GM21825 (cell line): ENCODE results near the gene KCTD10.
"Not testable (repeated sequence)": the region's sequence is repeated elsewhere in the genome, so short reads cannot be mapped to it uniquely, and the experiment has no call there.

Experiments
- ATAC-seq: cut with Tn5 transposase; IDR thresholded peaks from one replicate; pipeline ENCODE4 v1.9.1; 2021; ENCODE audit warnings: mild to moderate bottlenecking, moderate library complexity; ENCODE audit not compliant: unreplicated experiment

KCTD10 gene

GRCh38 chr12:109475121-109475520 lies 2.0 kb downstream of the KCTD10 start:
- no peak for ATAC-seq

DNA sequence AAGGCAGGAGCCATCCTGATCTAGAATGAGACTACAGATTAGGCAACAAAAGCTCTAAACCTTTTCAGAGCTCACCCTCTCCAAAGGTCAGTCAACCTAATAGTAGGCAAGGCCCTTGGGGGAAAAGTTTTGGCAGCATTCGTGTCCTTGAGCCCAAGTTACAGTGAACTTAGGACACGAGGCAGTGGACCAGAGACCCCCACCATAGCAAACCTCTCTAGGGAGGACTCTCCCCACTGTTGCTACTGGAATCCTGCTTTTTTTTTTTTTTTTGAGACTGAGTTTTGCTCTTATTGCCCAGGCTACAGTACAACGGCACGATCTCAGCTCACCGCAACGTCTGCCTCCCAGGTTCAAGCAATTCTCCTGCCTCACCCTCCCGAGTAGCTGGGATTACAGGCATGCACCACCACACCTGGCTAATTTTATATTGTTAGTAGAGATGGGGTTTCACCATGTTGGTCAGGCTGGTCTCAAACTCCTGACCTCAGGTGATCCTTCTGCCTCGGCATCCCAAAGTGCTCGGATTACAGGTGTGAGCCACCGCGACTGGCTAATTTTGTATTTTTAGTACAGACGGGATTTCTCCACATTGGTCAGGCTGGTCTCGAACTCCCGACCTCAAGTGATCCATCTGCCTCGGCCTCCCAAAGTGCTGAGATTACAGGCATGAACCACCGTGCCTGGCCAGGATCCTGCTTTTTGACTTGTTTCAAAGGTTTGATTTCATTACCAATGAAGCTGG lies 3.4 kb downstream of the KCTD10 start:
- not testable (repeated sequence) for ATAC-seq

DNA sequence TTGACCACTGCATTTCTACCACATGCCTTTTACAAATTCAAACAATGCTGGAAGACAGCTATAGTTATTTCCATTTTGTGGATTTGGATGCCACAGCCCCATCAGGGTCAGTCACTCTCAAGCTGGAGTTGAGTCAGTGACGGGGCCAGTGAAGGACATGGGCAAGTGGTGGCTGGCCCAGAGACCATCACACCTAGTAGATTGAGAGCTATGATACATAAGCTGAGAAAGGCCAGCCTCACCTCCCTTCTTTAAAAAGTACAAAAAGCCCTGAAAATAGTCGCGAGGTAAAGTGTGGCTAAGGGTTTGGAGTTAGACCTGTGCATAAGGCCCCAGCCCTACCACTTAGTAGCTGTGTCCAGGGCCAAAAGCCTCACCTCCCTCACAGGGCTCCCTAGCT lies 4.1 kb downstream of the KCTD10 start:
- ATAC-seq, result no peak

DNA sequence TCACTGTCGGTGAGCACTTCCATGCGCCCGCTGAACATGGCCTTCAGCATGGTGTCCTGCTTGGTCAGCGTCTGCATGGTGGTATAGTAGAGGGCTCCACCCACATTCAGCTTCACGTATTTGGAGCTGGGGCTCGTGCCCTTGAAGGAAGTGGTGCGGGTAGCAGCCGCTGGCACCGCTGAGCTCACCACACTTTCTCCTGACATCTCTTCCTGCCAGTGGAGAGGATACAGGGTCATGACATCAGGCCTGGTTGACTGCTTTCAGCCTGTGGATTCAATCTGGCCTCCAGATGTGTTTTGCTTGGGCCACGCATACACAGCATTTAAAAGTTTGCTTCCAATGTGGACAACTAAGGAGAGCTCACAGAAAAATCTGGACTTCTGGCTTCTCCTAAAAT lies 7.6 kb downstream of the KCTD10 start:
- no peak for ATAC-seq

GRCh38 chr12:109467978-109468676 lies 9.0 kb downstream of the KCTD10 start:
- no peak for ATAC-seq

DNA sequence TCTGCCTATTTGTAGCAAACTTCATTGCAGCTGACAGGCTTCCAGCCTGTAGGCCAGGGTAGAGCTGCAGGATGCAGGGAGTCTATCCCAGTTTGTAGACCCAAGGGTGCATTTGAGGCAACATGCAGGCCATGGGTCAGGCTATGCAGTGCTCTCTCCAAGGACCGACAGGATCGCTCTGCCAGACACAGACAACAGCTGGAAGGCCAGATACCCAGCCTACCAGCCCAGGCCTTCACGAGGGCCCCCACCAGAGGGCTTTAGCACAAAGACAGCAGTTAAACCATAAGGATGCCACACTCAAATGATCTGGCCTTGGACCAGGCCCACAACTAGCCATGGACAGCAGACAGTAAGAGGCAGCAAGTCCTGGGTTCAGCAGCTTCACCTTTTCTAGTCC lies 10.3 kb downstream of the KCTD10 start:
- no peak for ATAC-seq

GRCh38 chr12:109466305-109466704 lies 10.8 kb downstream of the KCTD10 start:
- no peak for ATAC-seq

- no peak for ATAC-seq
Observed at GRCh38 chr12:109464642-109465351, 12.3 kb downstream of the KCTD10 start.

GRCh38 chr12:109463756-109464155 lies 13.3 kb downstream of the KCTD10 start:
- ATAC-seq, result no peak

- ATAC-seq, result no peak
Observed at GRCh38 chr12:109462868-109463692, 14.0 kb downstream of the KCTD10 start.

- no peak for ATAC-seq
Observed at GRCh38 chr12:109461846-109462756, 15.0 kb downstream of the KCTD10 start.

- no peak for ATAC-seq
Observed at GRCh38 chr12:109461049-109461845, 15.9 kb downstream of the KCTD10 start.

GRCh38 chr12:109460538-109460937 lies 16.6 kb downstream of the KCTD10 start:
- ATAC-seq, result no peak

DNA sequence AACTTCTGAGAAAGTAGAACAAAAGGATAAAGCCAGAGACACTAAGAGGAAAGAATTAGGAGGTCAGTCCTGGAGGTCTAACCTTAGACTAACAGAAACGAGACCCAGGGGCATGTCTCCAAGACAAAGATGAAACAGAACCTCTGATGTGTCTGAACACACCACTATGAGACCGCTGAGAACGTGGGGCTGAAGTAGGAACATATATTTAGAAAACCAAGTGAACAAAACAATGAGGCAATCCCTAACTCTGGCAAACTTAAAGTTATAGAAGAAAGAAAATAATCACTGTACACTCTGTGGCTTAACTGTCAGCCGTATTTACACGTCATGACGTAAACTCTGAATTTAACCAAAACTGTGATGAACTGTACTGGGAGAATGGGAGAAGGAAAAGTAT lies 17.9 kb downstream of the KCTD10 start:
- no peak for ATAC-seq

DNA sequence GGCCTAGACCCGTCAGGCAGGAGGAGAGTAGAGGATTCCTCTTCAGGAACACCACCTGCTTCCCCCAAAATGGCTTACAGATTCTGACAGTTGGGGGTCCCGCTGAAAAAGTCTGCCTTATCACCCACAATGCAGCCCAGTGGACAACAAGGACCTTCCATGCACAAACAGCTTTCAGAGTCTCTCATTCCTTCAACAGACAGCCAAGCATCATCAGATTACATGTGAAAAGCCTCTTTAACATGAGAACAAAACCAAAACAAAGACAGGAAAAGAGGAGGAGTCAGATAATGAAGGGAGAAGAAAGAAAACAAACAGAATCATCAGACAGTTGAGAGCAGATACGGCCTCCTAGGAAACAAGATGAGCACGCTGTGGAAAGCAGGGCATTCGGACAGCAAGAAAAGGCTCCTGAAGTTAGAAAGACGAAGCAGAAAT lies 18.3 kb downstream of the KCTD10 start:
- ATAC-seq, result no peak

DNA sequence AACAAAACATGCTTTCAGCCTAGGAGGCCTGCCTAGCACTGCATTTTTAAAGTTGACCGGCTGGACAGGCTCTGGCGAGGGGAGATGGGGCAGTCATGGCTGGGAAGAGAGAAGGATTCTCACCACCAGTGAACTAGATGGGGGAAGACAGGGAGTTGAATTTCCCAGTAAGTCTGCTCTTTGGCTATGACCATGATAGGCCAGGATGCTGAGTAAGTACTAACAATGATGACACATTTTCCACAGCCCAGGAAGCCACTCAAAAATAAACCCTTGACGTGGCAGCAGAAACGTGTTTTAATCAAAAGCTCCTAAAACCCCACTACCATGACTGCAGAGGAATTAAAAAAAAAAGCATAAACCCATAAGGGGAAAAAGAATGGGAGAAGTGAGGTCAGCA lies 19.0 kb downstream of the KCTD10 start:
- no peak for ATAC-seq

- no peak for ATAC-seq
Observed at GRCh38 chr12:109455706-109456105, 21.4 kb downstream of the KCTD10 start.

- ATAC-seq, result no peak
Observed at GRCh38 chr12:109452489-109452888, 24.6 kb downstream of the KCTD10 start.

DNA sequence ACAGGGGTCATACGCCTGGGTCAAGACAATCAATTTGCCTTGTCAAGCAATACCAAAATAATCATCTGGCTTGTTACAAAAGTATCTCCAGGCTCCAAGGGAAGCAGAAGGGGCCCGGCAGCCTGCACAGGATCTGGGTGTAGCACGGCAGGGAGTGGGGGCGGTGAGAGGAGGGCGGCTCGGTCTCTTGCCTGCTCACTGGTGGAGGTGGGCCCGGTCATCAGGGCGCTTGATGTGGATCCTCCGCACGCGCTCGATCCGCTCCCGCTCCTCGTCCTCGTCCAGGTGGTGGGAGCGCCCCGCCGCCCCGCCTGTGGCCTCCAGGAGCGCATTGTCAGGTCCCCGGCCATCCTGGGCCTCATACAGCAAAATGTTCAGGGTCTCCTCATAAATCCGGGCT lies 25.7 kb downstream of the KCTD10 start:
- ATAC-seq, result no peak
